NCI-H446 treated with DMSO at 0.1 percent for 48 hours (cell line): ENCODE results near the gene AP3B1.
A peak's percentile ranks its signal among the peaks of the same experiment; 100 is the strongest.
"Not testable (repeated sequence)": the region's sequence is repeated elsewhere in the genome, so short reads cannot be mapped to it uniquely, and the experiment has no call there.

ENCODE experiments used
- DNase-seq: peaks from one replicate; lab custom pipeline; 2025; lab: John Stamatoyannopoulos, UW

The AP3B1 gene

DNA sequence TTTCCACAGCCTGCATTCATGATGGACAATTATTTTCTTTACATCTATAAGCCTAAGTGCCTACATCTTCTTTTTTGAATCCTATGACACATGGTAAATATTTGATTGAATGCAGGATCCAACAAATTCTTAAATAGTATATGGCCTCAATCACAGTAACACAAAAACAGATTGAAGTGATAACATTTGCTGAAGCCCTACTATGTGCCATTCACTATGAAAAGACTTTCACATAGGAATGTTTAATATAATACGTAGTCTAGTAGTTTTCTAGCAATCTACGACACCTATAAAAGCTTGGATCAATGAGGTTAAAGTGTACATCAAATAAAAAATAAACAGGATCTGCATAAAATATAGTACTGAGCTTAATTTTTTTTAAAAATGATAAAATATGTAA lies 231.0 kb downstream of the AP3B1 start:
- no peak for DNase-seq

DNA sequence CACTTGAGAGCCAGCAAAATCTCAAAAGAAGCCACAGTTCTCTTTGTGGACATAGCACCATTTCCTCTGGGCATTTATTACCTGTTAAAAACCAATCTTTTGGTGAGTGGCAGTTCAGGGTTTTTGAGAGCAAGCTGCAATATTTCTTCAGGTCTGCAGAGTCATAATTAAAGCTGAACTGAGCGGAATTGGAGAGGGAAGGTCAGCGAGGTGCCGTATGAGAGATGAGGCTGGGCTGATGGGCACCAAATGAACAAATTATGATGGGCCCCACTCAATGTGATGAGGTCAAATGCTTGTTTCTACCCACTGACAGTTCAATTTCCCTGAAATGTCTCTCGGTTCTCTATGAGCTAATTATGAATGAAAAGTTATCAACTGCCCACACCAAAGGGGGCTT lies 231.9 kb downstream of the AP3B1 start:
- DNase-seq: no peak

DNA sequence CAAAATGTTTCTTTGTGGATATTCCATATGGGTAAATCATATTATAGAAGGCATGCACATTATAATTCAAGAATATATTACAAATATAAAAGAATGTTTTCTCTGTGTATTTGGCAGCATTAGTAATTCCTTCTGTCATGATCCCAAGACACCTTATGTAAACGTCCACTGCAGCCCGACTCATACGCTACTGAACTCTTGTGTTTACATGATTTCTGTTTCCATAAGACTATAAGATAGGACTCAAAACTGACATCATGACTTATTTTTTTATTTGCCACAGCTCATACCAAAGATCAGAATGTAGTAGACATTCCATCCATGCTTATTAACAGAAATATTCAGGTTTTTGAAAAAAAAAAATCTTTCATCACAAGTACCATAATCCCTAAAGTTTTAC lies 234.1 kb downstream of the AP3B1 start:
- DNase-seq: no peak

DNA sequence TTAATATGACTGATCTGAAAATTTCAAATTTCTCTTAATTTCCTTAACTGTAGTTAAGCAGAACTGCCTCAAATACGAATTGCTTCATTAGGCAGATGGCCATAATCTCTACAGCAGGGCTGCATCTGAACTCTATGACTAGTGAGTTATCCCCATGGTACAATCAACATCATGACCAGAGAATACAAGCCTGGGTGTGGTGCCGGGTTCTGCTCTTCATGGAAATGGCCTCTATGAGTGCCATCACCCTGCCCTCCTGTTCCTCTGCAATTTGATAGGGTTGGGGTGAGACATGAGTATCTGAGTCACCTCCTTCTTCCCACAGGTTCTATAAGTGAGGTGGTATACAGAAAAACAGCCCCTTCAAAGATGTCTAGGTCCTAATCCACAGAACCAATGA lies 235.9 kb downstream of the AP3B1 start:
- DNase-seq: no peak

DNA sequence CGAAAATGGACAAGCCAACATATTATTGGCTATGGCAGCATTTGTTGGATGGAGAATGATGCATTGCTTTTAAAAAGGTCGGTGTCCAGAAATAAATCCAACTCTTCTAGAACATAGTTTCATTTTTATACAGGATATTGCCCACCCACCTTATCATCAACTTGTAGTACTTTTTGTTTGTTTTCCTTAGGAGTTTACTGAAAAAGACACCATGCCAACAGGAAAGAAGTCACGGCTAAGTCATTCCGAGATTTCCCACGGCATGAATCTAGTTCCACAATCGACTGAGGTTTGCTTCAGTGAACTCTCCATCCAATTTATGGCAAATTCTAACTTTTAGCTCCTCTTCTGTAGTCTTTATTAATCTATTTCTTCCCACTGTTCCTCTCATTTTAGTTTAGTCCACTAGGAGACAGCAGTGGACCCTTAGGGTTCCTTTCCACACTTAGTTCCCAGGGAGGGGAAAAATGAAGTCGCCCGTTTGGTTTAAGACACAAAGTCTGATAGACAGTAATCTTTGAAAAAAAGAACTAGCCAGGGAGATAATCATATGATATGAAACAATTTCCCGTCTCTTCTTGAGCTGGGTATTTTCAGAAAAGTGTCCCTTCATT lies 237.5 kb downstream of the AP3B1 start:
- DNase-seq: no peak

DNA sequence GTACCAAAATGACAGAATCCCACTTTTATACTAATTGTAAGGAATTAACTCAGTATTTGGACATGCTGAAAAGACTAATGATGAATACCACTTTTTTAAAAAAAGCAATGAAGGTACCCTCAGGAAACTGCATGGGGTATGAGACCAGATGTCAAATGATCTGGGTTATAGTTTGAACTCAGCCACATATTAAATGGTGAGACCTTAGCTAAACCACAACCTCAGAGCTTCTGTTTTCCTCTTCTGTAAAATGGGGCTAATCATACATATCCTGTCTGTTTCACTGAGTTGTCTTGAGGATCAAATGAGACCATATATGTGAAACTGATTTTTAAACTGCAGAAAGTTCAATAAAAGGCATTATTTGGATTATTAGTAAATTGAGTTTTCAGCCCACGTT lies 238.4 kb downstream of the AP3B1 start:
- no peak for DNase-seq

DNA sequence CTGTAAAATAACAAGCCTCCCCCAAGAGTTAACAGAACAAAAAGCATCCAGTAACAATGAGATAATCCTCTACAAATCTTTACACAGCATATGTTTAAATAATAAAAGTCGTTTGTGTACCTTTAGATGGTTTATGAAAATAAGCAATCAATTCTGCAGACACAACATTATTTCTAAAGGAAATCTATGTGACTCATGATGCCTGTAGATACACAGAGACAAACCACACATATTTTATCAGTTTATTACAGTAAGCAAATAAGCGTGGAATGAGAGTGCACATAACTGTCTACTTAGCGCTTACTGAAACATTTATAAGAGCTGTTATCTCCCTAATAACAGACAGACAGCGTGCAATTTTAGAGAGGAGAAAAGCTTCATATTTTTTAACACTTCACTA lies 243.6 kb downstream of the AP3B1 start:
- DNase-seq: no peak

DNA sequence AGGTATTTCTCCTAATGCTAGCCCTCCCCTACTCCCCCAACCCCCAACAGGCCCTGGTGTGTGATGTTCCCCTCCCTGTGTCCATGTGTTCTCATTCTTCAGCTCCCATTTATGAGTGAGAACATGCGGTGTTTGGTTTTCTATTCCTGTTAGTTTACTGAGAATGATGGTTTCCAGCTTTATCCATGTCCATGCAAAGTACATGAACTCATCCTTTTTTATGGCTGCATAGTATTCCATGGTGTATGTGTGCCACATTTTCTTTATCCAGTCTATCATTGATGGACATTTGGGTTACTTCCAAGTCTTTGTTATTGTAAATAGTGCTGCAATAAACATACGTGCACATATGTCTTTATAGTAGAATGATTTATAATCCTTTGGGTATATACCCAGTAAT lies 247.7 kb downstream of the AP3B1 start:
- DNase-seq: not testable (repeated sequence)

DNA sequence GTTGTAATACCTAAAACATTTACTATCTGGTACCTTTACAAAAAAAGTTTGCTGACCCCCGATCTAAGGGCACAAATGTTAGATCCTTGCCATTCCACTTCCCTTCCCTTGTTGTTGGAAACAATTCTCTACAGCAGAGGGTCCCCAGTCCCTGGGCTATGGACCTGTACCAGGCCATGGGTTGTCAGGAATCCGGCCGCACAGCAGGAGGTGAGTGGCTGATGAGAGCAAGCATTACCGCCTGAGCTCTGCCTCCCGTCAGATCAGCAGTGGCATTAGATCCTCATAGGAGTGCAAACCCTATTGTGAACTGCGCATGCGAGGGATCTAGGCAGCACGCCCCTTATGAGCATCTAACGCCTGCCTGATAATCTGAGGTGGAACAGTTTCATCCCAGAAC lies 248.5 kb downstream of the AP3B1 start:
- no peak for DNase-seq

DNA sequence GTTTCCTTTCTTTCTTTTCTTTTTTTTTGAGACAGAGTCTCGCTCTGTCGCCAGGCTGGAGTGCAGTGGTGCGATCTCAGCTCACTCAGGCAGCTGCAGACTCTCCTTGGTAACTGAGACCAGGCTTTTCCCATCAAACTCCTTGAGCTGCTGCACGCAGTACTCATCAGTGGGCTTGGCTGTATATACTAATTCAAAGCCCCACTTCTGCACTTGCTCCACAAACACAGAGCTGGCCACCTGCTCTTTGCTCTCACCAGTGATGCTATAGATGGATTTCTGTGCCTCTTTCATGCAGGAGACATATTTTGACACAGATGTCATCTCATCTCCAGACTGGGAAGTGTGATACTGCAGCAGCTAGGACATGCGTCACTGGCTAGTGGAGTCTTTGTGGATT lies 252.7 kb downstream of the AP3B1 start:
- no peak for DNase-seq

DNA sequence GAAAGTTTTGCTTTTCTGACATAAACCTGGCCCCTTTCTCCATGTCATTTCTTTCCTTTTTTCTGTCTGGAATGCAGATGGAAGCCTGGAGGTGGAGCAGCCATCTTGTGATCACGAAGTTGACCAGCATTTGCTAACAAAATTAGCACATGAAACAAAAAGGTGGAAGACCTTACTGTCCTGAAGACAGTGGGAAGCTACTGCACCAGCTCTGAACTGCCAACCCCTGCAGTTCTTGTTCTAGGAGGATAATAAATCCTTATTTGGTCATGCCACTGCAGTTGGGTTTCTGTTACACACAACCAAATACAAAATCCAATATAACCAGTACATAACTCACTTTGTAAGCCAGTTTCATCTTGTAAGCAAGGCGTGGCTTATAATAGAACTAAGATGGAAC lies 269.0 kb downstream of the AP3B1 start:
- no peak for DNase-seq

DNA sequence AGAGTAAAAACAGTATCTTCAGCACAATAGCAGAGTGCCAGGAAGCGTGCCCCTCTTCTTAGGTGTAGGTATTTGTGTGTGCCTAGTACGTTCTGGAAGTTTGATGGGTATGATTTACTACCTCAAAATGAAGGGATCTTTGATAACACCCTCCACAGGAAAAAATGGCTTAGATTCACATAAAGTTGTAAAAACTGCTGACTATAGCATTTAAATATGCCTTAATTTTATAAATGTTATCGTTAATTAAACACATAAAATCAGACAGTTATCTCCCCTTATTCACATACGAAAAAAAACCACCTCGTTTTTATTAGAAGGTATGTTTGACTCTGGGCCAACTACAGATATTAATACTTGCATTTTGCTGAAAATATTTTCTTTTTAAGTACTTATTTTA lies 274.8 kb downstream of the AP3B1 start:
- DNase-seq: no peak

DNA sequence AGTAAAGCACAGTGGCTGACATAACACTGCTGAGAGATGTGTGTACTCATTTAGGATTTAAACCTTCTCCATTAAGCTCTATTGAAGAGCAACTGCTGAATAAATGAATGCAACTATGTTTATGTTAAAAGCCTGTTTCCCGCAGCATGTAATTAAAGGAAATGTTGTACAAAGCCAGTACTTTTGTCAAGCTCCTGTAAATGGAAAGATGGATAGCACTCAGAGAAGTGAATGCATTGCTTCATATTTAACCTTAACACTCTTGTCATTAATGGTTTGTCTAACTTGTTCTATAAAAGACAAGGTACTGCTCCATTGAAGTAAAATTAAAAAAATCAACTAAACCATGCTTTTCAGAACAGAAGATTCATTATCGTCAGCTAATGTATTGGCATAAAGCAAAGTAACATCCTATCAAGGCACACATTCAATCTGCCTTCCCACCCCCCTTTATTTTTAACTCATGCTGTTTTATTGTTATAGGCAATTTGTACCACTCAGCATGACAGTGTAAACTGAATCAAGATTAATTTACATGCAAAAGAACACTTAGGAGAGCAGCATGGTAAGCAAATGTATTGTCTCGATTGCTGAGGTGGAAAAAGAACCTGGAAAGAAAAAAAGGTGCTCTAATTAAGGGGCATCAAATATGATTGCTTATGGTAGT lies 277.5 kb downstream of the AP3B1 start:
- DNase-seq: no peak

DNA sequence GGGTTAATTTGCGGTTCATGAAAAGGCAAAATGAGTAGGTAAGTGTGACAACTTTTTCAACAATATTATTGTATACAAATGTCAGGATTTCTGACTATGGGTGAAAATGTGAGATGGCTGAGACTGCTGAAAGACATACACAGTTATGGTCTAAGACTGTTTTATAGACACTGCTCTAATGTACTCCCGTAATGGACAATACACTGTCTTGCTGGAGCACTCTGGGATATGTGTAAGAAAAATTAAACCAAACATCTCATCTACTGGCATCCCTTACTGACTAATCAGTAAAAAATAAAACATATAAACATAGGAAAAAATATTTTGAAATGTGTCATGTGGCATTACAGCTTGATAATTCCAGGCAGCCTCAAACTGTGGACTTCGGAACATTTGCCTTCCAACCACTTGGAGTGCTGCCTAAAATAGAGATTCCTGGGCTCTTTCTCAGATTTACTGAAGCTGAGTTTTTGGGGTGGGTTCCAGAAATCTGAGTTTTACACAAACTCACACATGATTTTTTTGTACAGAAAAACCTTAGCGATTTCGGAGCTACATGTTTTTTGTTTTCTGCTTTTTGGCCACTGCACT lies 284.5 kb downstream of the AP3B1 start:
- no peak for DNase-seq

DNA sequence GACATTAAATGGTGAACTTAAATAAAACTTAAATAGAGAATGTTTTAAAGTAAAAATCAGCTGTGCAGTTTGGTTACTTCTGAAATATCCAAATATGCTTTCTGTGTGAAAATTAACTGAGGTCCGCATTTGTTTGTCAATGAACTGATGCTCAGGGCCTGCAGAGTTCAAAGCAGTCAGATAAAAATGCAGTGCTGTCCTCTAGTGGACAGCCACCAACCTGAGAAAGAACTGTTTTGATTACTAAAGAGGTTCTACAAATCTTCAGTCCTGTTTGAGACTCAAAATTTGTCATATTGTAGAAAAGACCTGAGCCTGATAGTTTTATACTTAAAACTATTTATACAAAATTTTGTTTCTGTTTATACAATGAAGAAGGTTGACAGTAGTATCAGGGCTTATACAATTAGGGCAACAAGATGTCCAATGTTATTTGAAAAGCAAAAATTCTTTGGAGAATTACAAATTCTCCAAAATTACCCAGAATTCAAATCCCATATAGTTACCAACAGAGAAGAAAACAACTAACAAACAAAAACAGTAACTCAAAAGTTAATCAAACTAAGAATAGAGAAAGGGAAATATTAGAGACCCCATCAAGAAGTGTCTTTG lies 286.0 kb downstream of the AP3B1 start:
- no peak for DNase-seq

DNA sequence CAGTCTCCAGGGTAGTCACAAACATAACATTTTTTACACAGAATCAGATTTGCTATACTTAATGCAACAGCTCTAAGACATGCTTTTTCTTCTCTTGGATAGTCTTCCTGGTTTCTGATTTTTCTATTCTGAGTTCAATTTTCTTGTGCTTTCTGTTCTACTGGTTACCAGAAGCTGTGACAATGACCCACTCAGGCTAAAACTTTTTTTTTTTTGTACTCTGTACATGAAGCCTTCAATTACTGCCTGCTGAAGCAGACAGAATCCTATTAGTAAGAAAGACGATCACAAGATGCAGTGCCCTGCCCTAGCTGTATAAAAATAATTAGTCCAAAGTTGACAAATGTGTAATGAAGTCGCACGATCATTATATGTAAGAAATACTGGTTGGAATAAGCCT lies 287.3 kb downstream of the AP3B1 start:
- no peak for DNase-seq

DNA sequence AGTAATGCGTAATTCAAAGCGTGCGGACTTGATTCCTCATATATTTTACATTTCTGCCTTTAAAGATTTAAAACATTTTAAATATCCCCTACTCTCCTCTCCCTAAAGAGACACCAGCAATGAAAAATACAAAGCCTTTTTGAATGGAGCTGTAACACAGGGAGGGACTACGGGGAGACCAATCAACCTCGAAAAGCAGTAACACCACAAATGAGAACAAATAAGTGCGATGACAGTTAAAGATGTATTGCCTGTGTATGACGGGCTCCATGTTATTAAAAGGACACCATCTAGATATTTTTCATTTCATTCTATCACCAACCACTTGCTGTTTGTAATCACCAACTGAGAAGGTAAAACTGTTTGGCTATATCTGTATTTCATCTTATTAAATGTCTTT lies 288.0 kb downstream of the AP3B1 start:
- DNase-seq: no peak

DNA sequence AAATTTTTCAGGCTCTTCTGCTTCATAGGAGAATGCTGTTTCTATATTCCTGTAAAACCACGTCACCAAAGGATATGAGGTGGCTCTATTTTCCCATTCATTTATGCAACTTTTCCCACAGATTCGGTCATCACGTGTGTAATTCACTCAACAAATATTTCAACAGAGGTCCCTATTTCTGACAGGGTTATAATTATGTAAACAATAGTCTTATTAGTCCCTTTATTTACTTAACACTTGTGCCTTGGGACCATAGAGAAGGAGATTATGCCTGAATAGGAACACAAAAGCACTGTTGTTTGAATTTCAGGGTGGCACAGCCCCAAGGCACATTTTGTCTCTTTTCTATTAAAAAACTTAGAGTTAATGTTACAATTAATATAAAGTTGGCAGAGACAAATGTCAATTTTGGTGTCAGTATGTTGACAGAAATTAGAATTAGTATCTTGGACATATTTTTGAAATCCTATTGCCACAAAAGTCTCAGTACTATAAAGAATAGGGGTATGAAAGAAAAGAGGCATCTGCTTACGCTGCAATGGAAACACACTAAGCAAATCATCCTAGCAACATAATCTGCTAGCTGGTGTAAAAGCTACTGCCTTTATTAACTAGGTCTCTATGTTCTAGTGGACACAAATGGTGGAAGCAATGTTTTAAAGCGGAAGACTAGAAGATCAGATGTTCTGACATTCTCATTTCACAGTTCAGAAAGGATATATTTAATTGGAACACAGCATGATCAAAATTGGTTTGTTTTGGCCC lies 289.3 kb downstream of the AP3B1 start:
- no peak for DNase-seq

DNA sequence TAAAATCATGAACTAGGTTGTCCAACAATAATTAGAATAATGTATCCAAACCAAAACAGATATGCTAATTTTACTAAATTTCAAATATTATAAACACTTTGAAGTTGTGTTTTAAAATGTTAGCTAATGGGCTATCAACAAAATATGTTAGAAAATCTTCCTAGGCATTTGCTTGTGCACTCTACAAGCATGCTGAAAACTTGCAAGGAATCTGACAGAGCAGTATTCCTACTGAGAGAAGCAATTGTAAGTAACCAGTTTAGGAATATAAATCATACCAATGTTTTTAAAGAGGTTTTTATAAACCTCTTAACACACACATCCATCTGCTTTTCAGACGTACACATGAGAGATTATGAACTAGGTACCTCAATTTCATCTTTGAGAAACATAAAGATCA lies 289.9 kb downstream of the AP3B1 start:
- DNase-seq: no peak

DNA sequence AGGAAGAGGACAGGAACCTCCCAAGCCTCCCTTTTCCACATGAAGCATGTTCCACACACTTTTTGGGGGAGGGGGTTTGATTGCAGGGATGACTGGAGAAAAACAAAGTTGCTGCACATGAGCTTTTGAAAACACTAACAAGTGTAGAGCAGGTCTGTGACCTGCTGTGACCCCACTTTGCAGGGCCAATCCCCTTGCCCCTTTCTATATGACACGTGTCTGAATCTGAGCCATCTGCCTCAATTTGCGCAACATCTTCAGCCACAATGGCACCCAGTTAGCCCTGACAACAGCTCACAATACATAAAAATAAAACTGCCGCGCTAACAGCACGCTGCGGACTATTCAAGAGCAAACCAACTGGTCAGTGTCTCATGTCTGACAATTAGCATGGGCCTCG lies 290.6 kb downstream of the AP3B1 start:
- no peak for DNase-seq

DNA sequence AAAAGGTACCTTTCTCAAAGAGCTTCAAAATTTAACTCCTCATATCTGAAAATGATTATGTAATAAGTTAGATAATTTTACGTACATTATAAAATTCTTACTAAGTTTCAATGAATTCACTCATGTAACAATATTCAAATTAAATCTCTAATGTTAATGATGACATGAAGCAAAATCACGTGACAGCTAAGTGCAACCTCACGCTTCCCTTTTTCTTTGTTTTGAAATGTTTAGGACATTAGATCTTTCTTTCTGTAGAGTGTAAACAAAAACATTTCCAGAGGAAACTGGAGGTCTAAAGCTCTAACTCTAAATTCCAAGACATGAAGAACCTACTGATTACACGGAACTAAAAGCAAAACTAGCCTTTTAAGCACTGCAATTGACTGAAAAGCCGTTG lies 291.0 kb downstream of the AP3B1 start:
- no peak for DNase-seq

DNA sequence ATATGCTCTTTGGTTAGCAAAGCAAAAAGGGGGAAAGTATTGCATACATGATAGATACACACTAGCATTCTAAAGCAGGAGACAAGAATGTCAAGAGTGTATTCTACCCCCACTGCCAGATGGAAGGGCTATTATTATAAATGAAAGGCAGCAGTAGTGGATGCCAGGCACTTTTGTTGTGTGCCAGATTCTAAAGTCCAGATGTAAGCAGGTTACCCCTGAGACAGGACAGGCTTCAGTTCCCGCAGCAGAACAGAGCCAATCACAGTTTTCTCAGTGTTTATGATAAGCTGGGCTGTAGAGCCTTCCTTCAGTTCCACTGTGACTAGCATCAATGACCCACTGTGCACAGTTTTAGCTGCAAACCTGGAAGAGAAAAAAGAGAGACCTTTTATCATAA lies 291.8 kb downstream of the AP3B1 start:
- peak; percentile 29 for DNase-seq

DNA sequence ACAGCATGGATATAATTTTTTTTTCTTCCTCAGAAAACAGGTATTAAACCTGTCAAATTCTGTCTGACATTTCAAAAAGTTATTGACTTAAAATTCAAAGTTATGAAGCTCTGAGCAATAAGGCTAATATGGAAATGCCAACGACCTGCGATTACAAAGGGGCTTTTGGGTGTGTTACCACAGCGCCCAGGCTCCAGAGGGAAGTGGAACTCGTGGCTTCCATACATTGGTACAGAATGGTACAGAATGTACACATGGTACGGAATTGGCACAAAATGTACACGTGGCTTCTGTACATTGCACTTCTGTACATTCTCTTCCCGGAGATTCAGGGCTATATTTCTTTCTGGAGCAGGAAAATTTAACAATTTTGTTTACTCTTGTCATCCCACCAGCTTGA lies 293.3 kb downstream of the AP3B1 start:
- DNase-seq: no peak
